WTC11 (cell line): Measurements from ENCODE around the gene SYPL1. TPM values are rescaled to one million over a fixed set of nuclear protein-coding genes. Genes with fewer than 3 reads are reported as not detected.

Experiments used
- ATAC-seq: fragments of 200-7000 bp; cut with Tn5 transposase; 2 replicates; pipeline ENCODE4 v1.10.0; 2021; ENCODE audit warnings: mild to moderate bottlenecking, moderate library complexity
- CTCF ChIA-PET: fragments of 300-600 bp; sonication (Branson Sonifier 250); formaldehyde crosslinking; loops from one replicate; lab custom pipeline; 2021; ENCODE audit warnings: antibody characterized with exemption; lab: Charles Lee
- POLR2A ChIA-PET: fragments of 350-600 bp; sonication (Branson Sonifier 250); formaldehyde crosslinking; loops from one replicate; lab custom pipeline; 2021; ENCODE audit warnings: antibody characterized with exemption; lab: Charles Lee
- DNase-seq: peaks from one replicate; pipeline ENCODE4 v3.0.0; 2021; ENCODE audit warnings: low spot score
- H3K27ac Mint-ChIP-seq: 2 replicates; pipeline ENCODE4 v1.8.0; 2021; ENCODE audit warnings: mixed read lengths
- H3K27me3 Mint-ChIP-seq: 2 replicates; pipeline ENCODE4 v1.8.0; 2021; ENCODE audit warnings: low read depth, mild to moderate bottlenecking, moderate library complexity, mixed read lengths
- H3K36me3 Mint-ChIP-seq: 2 replicates; pipeline ENCODE4 v1.8.0; 2021; ENCODE audit warnings: mixed read lengths
- H3K4me1 Mint-ChIP-seq: 2 replicates; pipeline ENCODE4 v1.8.0; 2022; ENCODE audit warnings: mixed read lengths
- H3K4me3 Mint-ChIP-seq: 2 replicates; pipeline ENCODE4 v1.8.0; 2021; ENCODE audit warnings: mild to moderate bottlenecking, moderate library complexity, mixed read lengths
- H3K9me3 Mint-ChIP-seq: 2 replicates; pipeline ENCODE4 v1.8.0; 2021; ENCODE audit warnings: mixed read lengths
- GRHL2 ChIP-seq: fragments of 250-450 bp; sonication (Bioruptor Pico); IDR thresholded peaks from 2 replicates; pipeline ENCODE4 v1.8.0; 2022; ENCODE audit warnings: mild to moderate bottlenecking, moderate library complexity; ENCODE audit not compliant: insufficient replicate concordance, severe bottlenecking
- KAT7 ChIP-seq: sonication (generic); formaldehyde crosslinking; IDR thresholded peaks from 2 replicates; pipeline ENCODE4 v1.8.1; 2023; ENCODE audit warnings: missing genetic modification reagents, mild to moderate bottlenecking, borderline replicate concordance
- PRRX2 ChIP-seq: fragments of 250-450 bp; sonication (Bioruptor Pico); IDR thresholded peaks from 2 replicates; pipeline ENCODE4 v1.8.0; 2021; ENCODE audit warnings: mild to moderate bottlenecking
- SMAD4 ChIP-seq: sonication (generic); formaldehyde crosslinking; IDR thresholded peaks from 2 replicates; pipeline ENCODE4 v1.8.0; 2022; ENCODE audit warnings: mild to moderate bottlenecking, missing genetic modification reagents
- SOX15 ChIP-seq: fragments of 250-450 bp; sonication (Bioruptor Pico); IDR thresholded peaks from 2 replicates; pipeline ENCODE4 v1.9.0; 2021; ENCODE audit warnings: mild to moderate bottlenecking
- ZNF232 ChIP-seq: sonication (generic); formaldehyde crosslinking; IDR thresholded peaks from 2 replicates; pipeline ENCODE4 v1.8.0; 2022; ENCODE audit warnings: mild to moderate bottlenecking, missing genetic modification reagents
- ZNF263 ChIP-seq: sonication (generic); formaldehyde crosslinking; IDR thresholded peaks from 2 replicates; pipeline ENCODE4 v1.8.1; 2022; ENCODE audit warnings: low read depth, mild to moderate bottlenecking, moderate library complexity, missing genetic modification reagents
- ZNF423 ChIP-seq: fragments of 250-450 bp; sonication (Bioruptor Pico); IDR thresholded peaks from 2 replicates; pipeline ENCODE4 v2.1.2; 2022; ENCODE audit warnings: mild to moderate bottlenecking, moderate library complexity
- total RNA-seq: library from RNA; stranded (reverse); gene quantifications from 3 replicates; pipeline ENCODE4 v1.2.3, GENCODE V29; 2021
- TF ChIP-seq, protein P1 (sequence below): fragments of 250-450 bp; sonication (Bioruptor Pico); IDR thresholded peaks from 2 replicates; pipeline ENCODE4 v2.1.2; 2022; ENCODE audit warnings: mild to moderate bottlenecking, moderate library complexity
- TF ChIP-seq, protein P2 (sequence below): sonication (generic); formaldehyde crosslinking; IDR thresholded peaks from 2 replicates; pipeline ENCODE4 v1.8.1; 2022; ENCODE audit warnings: low read depth, missing genetic modification reagents, borderline replicate concordance
- TF ChIP-seq, protein P3 (sequence below): sonication (generic); formaldehyde crosslinking; IDR thresholded peaks from 2 replicates; pipeline ENCODE4 v1.8.0; 2023; ENCODE audit warnings: mild to moderate bottlenecking, missing genetic modification reagents
- TF ChIP-seq, protein P4 (sequence below): fragments of 250-450 bp; sonication (Bioruptor Pico); conservative IDR thresholded peaks from 2 replicates; pipeline ENCODE4 v1.9.0; 2021; ENCODE audit warnings: mild to moderate bottlenecking
- TF ChIP-seq, protein P5 (sequence below): fragments of 250-450 bp; sonication (Bioruptor Pico); IDR thresholded peaks from 2 replicates; pipeline ENCODE4 v1.9.0; 2021; ENCODE audit warnings: moderate library complexity, mild to moderate bottlenecking, inconsistent platforms, borderline replicate concordance
- TF ChIP-seq, protein P6 (sequence below): sonication (generic); formaldehyde crosslinking; IDR thresholded peaks from 2 replicates; pipeline ENCODE4 v1.8.1; 2023; ENCODE audit warnings: mild to moderate bottlenecking, missing genetic modification reagents

SYPL1 gene
- total RNA-seq, 1 experiment from 2014 or later = 54.8 TPM

DNA sequence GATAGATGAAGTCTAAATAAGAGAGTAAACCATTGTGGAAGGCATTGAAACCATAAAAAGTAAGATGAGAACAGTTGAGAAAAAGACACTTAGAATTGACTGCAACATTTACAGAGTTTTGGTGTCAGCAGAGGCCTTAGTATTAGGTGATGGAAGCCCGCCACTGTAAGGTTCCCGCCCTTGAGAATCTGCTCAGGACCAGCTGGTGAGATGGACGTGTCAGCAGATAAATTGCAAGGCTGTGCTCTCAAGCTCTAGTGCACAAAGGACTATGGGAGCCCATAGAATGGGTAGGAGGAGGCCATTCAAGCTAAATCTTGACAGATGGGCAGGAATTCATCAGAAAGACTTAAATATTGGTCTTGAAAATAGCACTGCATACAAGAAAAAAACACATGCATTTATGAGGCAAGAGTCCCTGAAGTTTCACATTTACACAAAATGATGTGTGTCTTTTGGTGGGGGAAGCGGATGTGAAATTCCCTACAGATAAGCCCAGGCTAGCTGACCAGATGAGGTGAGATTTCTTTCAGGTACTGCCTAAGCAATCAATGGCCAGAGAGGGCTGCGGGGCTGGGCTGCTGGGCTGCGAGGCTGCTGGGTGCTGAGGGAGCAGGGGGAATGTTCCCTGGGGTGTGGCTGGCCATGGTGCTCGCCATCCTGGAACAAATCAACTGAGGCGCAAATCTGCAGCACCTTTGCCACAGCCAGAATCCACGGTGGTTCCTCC, 42.5 kb downstream of the SYPL1 start:
- DNase-seq = no peak
- H3K36me3 Mint-ChIP-seq = no peaks in the 10 kb centered on the region
- H3K27ac Mint-ChIP-seq = no peak overlapping the region
- TF ChIP-seq, protein P1, sequence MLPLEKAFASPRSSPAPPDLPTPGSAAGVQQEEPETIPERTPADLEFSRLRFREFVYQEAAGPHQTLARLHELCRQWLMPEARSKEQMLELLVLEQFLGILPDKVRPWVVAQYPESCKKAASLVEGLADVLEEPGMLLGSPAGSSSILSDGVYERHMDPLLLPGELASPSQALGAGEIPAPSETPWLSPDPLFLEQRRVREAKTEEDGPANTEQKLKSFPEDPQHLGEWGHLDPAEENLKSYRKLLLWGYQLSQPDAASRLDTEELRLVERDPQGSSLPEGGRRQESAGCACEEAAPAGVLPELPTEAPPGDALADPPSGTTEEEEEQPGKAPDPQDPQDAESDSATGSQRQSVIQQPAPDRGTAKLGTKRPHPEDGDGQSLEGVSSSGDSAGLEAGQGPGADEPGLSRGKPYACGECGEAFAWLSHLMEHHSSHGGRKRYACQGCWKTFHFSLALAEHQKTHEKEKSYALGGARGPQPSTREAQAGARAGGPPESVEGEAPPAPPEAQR (CRISPR knock-in tag) = no peak
- TF ChIP-seq GRHL2 (CRISPR knock-in tag) (no peak), PRRX2 (CRISPR knock-in tag) (no peak), SOX15 (CRISPR knock-in tag) (no peak), ZNF263 (CRISPR knock-in tag) (no peak), ZNF423 (CRISPR knock-in tag) (no peak), KAT7 (CRISPR knock-in tag) (no peak), SMAD4 (no peak), ZNF232 (CRISPR knock-in tag) (no peak)
- TF ChIP-seq, protein P2, sequence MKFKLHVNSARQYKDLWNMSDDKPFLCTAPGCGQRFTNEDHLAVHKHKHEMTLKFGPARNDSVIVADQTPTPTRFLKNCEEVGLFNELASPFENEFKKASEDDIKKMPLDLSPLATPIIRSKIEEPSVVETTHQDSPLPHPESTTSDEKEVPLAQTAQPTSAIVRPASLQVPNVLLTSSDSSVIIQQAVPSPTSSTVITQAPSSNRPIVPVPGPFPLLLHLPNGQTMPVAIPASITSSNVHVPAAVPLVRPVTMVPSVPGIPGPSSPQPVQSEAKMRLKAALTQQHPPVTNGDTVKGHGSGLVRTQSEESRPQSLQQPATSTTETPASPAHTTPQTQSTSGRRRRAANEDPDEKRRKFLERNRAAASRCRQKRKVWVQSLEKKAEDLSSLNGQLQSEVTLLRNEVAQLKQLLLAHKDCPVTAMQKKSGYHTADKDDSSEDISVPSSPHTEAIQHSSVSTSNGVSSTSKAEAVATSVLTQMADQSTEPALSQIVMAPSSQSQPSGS (CRISPR knock-in tag) = no peak
- TF ChIP-seq, protein P3, sequence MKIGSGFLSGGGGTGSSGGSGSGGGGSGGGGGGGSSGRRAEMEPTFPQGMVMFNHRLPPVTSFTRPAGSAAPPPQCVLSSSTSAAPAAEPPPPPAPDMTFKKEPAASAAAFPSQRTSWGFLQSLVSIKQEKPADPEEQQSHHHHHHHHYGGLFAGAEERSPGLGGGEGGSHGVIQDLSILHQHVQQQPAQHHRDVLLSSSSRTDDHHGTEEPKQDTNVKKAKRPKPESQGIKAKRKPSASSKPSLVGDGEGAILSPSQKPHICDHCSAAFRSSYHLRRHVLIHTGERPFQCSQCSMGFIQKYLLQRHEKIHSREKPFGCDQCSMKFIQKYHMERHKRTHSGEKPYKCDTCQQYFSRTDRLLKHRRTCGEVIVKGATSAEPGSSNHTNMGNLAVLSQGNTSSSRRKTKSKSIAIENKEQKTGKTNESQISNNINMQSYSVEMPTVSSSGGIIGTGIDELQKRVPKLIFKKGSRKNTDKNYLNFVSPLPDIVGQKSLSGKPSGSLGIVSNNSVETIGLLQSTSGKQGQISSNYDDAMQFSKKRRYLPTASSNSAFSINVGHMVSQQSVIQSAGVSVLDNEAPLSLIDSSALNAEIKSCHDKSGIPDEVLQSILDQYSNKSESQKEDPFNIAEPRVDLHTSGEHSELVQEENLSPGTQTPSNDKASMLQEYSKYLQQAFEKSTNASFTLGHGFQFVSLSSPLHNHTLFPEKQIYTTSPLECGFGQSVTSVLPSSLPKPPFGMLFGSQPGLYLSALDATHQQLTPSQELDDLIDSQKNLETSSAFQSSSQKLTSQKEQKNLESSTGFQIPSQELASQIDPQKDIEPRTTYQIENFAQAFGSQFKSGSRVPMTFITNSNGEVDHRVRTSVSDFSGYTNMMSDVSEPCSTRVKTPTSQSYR = no peak
- TF ChIP-seq, protein P4, sequence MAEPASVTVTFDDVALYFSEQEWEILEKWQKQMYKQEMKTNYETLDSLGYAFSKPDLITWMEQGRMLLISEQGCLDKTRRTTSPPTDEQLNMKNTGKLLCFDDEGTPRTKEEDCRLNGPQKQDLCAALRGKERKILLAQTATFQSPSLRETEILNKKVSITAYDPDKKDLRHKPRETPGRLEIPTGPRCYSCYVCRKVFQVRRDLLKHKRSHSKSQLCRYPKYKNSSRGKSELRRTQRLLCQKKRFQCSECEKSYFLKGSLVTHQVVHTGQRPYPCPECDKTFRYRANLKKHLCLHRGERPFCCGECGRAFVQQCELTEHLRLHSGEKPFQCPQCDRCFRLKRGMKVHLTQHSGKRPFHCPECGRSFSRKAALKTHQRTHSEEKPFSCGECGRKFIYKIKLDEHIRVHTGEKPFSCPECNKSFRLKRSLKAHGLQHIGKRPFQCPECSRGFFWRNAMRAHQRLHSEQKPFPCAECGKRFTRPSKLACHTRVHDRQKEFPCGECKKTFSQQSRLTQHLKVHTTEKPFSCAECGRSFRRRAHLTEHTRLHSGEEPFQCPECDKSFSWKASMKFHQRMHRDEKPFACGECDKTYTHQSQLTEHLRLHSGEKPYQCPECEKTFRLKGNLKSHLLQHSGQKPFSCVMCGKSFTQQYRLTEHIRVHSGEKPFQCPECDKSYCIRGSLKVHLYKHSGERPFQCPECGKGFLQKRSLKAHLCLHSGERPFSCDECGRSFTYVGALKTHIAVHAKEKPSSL (CRISPR knock-in tag) = no peak
- TF ChIP-seq, protein P5, sequence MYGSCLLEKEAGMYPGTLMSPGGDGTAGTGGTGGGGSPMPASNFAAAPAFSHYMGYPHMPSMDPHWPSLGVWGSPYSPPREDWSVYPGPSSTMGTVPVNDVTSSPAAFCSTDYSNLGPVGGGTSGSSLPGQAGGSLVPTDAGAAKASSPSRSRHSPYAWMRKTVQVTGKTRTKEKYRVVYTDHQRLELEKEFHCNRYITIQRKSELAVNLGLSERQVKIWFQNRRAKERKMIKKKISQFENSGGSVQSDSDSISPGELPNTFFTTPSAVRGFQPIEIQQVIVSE = no peak
- TF ChIP-seq, protein P6, sequence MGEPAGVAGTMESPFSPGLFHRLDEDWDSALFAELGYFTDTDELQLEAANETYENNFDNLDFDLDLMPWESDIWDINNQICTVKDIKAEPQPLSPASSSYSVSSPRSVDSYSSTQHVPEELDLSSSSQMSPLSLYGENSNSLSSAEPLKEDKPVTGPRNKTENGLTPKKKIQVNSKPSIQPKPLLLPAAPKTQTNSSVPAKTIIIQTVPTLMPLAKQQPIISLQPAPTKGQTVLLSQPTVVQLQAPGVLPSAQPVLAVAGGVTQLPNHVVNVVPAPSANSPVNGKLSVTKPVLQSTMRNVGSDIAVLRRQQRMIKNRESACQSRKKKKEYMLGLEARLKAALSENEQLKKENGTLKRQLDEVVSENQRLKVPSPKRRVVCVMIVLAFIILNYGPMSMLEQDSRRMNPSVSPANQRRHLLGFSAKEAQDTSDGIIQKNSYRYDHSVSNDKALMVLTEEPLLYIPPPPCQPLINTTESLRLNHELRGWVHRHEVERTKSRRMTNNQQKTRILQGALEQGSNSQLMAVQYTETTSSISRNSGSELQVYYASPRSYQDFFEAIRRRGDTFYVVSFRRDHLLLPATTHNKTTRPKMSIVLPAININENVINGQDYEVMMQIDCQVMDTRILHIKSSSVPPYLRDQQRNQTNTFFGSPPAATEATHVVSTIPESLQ (CRISPR knock-in tag) = no peak
- TF ChIP-seq, all 79 proteins: peak for 0
- peaks cover 26% of the 10 kb centered on the region for H3K4me1 Mint-ChIP-seq
- no peak for ATAC-seq
- H3K4me3 Mint-ChIP-seq = no peak overlapping the region
- no peaks in the 10 kb centered on the region for H3K27me3 Mint-ChIP-seq
- POLR2A ChIA-PET = no interaction called here
- CTCF ChIA-PET = no interaction called here
- no peaks in the 10 kb centered on the region for H3K9me3 Mint-ChIP-seq
